Brain microvascular endothelial cell (primary cell): Measurements from ENCODE around the gene PTPRT.

ENCODE experiments used
- DNase-seq: peaks from one replicate; pipeline ENCODE4 v3.0.0-alpha.2; 2020
- H3K27ac ChIP-seq: fragments of 250-450 bp; sonication (Bioruptor Pico); 2 replicates; pipeline ENCODE4 v1.5.1; 2020; ENCODE audit warnings: mild to moderate bottlenecking, moderate library complexity
- H3K27me3 ChIP-seq: fragments of 250-450 bp; sonication (Bioruptor Pico); replicated peaks from 2 replicates; pipeline ENCODE4 v1.5.1; 2020; ENCODE audit warnings: mild to moderate bottlenecking
- H3K36me3 ChIP-seq: fragments of 250-450 bp; sonication (Bioruptor Pico); replicated peaks from 2 replicates; pipeline ENCODE4 v1.5.1; 2020; ENCODE audit warnings: mild to moderate bottlenecking
- H3K4me3 ChIP-seq: 2 replicates; pipeline ENCODE4 v1.5.1; 2011; ENCODE audit warnings: low read depth, mild to moderate bottlenecking, control low read depth, low read length, moderate library complexity
- in situ Hi-C: cut with HindIII; loops from 2 replicates; pipeline ENCODE4 v1.10.0; 2017; ENCODE audit warnings: low sequenced_read_pairs, low pct_ligation_motif_present
- TF ChIP-seq, protein P1 (sequence below): IDR thresholded peaks from 2 replicates; pipeline ENCODE4 v1.5.1; 2011; ENCODE audit warnings: low read depth, mild to moderate bottlenecking, moderate library complexity, low read length, control low read depth, inconsistent platforms; ENCODE audit errors: missing control alignments

Gene PTPRT

DNA sequence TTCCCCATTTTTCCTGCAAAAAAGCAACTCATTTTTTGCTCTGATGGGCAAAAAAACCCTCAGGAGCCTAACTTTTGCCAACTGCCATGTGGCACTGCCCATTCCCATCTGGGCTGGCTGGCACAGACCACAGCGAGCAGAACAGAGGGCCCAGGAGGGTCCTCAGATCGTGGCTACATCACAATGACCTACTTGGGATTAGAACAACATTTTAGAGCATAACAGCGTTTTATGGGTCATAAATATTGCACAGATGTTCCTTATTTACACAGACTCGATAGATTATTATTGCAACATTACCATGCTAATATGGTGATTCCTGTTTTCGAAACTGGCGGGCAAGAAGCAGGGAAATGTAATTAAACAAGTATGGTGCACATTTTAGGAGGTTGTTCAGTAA is 28.0 kb downstream of the PTPRT start:
- H3K4me3 ChIP-seq, result no peak overlapping the region
- TF ChIP-seq, protein P1, sequence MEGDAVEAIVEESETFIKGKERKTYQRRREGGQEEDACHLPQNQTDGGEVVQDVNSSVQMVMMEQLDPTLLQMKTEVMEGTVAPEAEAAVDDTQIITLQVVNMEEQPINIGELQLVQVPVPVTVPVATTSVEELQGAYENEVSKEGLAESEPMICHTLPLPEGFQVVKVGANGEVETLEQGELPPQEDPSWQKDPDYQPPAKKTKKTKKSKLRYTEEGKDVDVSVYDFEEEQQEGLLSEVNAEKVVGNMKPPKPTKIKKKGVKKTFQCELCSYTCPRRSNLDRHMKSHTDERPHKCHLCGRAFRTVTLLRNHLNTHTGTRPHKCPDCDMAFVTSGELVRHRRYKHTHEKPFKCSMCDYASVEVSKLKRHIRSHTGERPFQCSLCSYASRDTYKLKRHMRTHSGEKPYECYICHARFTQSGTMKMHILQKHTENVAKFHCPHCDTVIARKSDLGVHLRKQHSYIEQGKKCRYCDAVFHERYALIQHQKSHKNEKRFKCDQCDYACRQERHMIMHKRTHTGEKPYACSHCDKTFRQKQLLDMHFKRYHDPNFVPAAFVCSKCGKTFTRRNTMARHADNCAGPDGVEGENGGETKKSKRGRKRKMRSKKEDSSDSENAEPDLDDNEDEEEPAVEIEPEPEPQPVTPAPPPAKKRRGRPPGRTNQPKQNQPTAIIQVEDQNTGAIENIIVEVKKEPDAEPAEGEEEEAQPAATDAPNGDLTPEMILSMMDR, result no peak
- no peak for DNase-seq
- no peak overlapping the region for H3K27ac ChIP-seq
- in situ Hi-C loops, result no loop called here
- H3K27me3 ChIP-seq, result no peaks in the 10 kb centered on the region
- H3K36me3 ChIP-seq, result no peaks in the 10 kb centered on the region

DNA sequence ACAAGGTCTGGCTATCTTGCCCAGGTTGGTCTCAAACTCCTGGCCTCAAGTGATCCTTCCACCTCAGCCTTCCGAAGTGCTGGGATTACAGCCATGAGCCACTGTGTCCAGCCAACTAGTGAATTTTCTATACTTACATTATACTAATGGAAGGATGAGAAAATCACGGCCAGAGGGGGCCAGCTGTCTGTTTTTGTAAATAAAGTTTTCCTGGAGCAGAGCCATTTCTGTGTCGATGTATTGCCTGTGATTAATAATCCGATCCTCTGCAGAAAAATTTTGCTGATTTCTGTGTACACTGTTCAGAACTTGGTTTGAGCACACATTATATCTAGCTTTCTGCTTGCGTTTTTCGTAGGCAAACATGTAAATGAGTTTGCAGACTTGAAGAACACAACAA is 28.8 kb downstream of the PTPRT start:
- no peak for DNase-seq
- TF ChIP-seq, protein P1, result no peak
- H3K36me3 ChIP-seq, result no peaks in the 10 kb centered on the region
- no peak overlapping the region for H3K4me3 ChIP-seq
- no peak overlapping the region for H3K27ac ChIP-seq
- H3K27me3 ChIP-seq, result no peaks in the 10 kb centered on the region
- in situ Hi-C loops, result no loop called here

DNA sequence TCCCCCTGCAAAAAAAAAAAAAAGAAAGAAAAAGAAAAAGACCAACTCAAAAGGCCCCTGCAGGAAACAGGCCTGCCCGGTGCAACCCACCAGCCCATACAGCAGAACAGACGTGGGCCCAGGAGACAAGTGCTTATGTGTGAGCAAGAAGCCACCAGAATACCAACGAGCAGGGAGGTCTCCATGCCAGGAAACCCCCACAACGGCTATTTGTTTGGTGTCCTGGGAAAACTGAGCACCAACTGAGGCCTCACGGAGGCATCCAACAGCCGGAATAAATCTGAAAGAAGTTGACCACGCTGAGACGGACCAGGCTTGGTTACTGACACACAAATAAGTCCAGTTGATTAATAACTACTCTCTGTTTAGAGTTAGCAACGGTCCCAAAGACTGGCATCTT is 29.7 kb downstream of the PTPRT start:
- no peaks in the 10 kb centered on the region for H3K36me3 ChIP-seq
- H3K27me3 ChIP-seq, result no peaks in the 10 kb centered on the region
- H3K27ac ChIP-seq, result no peak overlapping the region
- in situ Hi-C loops, result no loop called here
- DNase-seq, result no peak
- no peak overlapping the region for H3K4me3 ChIP-seq
- TF ChIP-seq, protein P1, result no peak

DNA sequence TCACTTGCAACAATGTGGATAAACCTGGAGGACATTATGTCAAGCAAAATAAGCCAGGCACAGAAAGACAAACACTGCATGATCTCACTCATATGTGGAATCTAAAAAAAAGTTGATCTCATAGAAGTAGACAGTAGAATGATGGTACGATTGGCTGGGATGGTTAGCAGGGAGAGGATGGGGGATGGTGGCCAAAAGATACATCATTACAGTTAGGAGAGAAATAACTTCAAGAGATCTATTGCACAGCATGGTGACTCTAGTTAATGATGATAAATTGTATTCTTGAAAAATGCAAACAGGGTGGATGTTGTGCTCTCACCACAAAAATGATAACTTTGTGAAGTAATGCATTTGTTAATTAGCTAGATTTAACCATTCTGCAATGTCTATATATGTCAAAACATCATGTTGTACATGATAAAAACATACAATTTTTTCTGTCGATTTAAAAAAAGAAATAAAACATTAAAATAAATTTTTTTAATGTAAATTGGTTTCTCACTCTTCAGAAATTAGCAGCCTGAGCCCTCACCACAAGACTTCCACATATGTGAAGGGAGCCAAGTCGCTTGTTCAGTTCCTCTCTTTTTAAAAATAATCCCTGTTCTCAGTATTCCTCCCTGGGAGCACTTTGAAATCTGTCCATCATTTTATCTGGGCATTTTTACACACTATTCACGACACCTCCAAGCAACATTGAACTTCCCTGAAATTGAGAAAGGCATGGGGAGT is 34.2 kb downstream of the PTPRT start:
- in situ Hi-C loops, result no loop called here
- no peak for DNase-seq
- no peaks in the 10 kb centered on the region for H3K36me3 ChIP-seq
- H3K4me3 ChIP-seq, result no peak overlapping the region
- TF ChIP-seq, protein P1, result no peak
- H3K27me3 ChIP-seq, result no peaks in the 10 kb centered on the region
- no peak overlapping the region for H3K27ac ChIP-seq

DNA sequence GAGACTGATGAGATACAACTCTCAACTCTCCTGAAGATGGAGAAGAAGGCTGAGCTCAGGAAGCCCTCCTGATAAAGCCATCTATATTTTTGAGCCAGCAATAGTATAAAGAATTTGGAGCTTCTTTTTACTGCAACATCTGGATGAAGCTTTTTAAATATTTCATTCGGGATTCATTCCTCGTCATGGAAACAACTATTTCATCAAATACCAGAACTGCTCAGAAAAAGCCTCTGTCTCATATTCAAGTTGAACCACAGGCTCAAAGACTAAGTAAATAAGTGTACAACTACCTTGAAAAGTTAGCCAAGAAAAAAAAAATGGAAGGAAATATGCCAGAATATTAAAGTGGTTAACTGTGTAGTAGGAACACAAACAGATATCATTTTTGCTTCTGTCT is 37.8 kb downstream of the PTPRT start:
- no peak for DNase-seq
- H3K27ac ChIP-seq, result no peak overlapping the region
- no peaks in the 10 kb centered on the region for H3K36me3 ChIP-seq
- H3K4me3 ChIP-seq, result no peak overlapping the region
- TF ChIP-seq, protein P1, result no peak
- in situ Hi-C loops, result no loop called here
- no peaks in the 10 kb centered on the region for H3K27me3 ChIP-seq

DNA sequence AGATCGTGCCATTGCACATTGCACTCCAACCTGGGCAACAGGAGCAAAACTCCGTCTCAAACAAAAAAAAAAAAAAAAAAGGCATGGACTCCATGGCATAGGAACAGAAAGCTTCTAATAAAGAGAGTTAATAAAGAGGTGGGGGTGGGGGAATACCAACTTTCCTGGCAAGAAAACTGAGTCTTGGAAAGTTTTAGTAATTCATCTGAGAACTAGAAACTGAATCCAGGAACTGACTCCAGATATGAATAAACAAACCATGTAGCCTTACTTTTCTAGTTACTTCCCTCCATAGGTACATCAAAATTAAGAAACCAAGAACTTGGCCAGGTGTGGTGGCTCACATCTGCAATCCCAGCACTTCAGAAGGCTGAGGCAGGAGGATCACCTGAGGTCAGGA is 38.5 kb downstream of the PTPRT start:
- Histone ChIP-seq H3K4me3 (no peak overlapping the region), H3K36me3 (no peaks in the 10 kb centered on the region), H3K27me3 (no peaks in the 10 kb centered on the region), H3K27ac (no peak overlapping the region)
- TF ChIP-seq, protein P1, result no peak
- no peak for DNase-seq
- in situ Hi-C loops, result no loop called here
